Measurements from ENCODE around the gene THSD7A. TPM values are rescaled to one million over a fixed set of nuclear protein-coding genes. Genes with fewer than 3 reads are reported as not detected.

The THSD7A gene
- polyA plus RNA-seq, 1 donor (not counting 4 experiments of a cell fraction or from before 2014, with no cell fraction given): not detected

DNA sequence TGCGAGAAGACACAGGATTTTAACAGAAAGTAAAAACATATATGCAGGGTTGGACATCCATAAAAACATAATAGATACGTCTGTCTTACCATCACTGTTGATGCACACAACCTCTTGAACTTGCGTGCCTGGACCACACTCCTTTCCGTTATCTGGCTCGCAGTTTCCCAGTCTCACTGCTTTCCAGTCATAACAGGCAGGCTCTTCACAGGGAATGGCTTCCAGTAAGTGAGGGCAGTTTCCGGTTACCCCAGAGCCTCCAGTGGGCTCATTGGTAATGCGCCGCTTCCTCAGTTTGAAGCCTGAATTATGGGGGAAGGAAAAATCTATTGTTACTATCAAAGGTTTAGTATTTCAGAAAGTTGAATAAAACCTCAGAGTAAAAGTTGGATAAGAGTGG is 290.7 kb downstream of the THSD7A start:
- peaks cover 4% of the 10 kb centered on the region for H3K4me1 ChIP-seq (ENCODE audit: control insufficient read depth, extremely low read depth, insufficient read depth, low read length)
- no peaks in the 10 kb centered on the region for H3K36me3 ChIP-seq (ENCODE audit: control insufficient read depth in 2 of 2, extremely low read depth in 1 of 2, insufficient read depth in 2 of 2, low read length in 2 of 2)
- dilution Hi-C loops (cut with MboI; ENCODE audit: extremely low pct_ligation_motif_present, low sequenced_read_pairs): no loop called here
- H3K9ac ChIP-seq (ENCODE audit: control insufficient read depth, extremely low read depth, insufficient read depth, low read length): no peak overlapping the region
- H3K27me3 ChIP-seq (ENCODE audit: control insufficient read depth, extremely low read depth, insufficient read depth, low read length): no peaks in the 10 kb centered on the region
- H2AFZ ChIP-seq (ENCODE audit: control insufficient read depth, low read length): no peak overlapping the region
- no peak overlapping the region for H3K27ac ChIP-seq (ENCODE audit: control insufficient read depth, insufficient read depth, low read length)
- no peak for TF ChIP-seq EZH2 (IDR thresholded peaks at IDR 0.05; ENCODE audit: low read length)
- TF ChIP-seq, protein P1, sequence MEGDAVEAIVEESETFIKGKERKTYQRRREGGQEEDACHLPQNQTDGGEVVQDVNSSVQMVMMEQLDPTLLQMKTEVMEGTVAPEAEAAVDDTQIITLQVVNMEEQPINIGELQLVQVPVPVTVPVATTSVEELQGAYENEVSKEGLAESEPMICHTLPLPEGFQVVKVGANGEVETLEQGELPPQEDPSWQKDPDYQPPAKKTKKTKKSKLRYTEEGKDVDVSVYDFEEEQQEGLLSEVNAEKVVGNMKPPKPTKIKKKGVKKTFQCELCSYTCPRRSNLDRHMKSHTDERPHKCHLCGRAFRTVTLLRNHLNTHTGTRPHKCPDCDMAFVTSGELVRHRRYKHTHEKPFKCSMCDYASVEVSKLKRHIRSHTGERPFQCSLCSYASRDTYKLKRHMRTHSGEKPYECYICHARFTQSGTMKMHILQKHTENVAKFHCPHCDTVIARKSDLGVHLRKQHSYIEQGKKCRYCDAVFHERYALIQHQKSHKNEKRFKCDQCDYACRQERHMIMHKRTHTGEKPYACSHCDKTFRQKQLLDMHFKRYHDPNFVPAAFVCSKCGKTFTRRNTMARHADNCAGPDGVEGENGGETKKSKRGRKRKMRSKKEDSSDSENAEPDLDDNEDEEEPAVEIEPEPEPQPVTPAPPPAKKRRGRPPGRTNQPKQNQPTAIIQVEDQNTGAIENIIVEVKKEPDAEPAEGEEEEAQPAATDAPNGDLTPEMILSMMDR (optimal IDR thresholded peaks at IDR 0.05 in 1 of 3, IDR thresholded peaks at IDR 0.05 in 1 of 3, conservative IDR thresholded peaks at IDR 0.05 in 1 of 3; ENCODE audit: extremely low read depth in 1 of 3, insufficient read depth in 2 of 3, low read length in 3 of 3): no peak
- H3K4me3 ChIP-seq (ENCODE audit: control insufficient read depth in 2 of 3, extremely low read depth in 1 of 3, insufficient read depth in 2 of 3, low read depth in 1 of 3, low read length in 3 of 3): no peak overlapping the region
- DNase-seq (ENCODE audit: low read depth, low spot score) (no peak), FAIRE-seq (no peak)
- H3K9me3 ChIP-seq (ENCODE audit: control insufficient read depth, low read depth, low read length): no peaks in the 10 kb centered on the region
- no peaks in the 10 kb centered on the region for H3K9me1 ChIP-seq (ENCODE audit: control insufficient read depth, extremely low read depth, insufficient read depth, low read length)
- no peak overlapping the region for H3K4me2 ChIP-seq (ENCODE audit: control insufficient read depth, extremely low read depth, insufficient read depth, low read depth, low read length)
- no peaks in the 10 kb centered on the region for H3K79me2 ChIP-seq (ENCODE audit: control insufficient read depth, insufficient read depth, low read length)
- no peaks in the 10 kb centered on the region for H4K20me1 ChIP-seq (ENCODE audit: control insufficient read depth, extremely low read depth, insufficient read depth, low read length)

GRCh38 chr7:11540271-11540761 is 291.7 kb downstream of the THSD7A start:
- no peak overlapping the region for H3K27ac ChIP-seq (ENCODE audit: control insufficient read depth, insufficient read depth, low read length)
- no peaks in the 10 kb centered on the region for H3K9me3 ChIP-seq (ENCODE audit: control insufficient read depth, low read depth, low read length)

More at GRCh38 chr7:11540271-11540761, 291.7 kb downstream of the THSD7A start:
- DNase-seq (ENCODE audit: low read depth, low spot score) (no peak), FAIRE-seq (no peak)
- Histone ChIP-seq H4K20me1 (ENCODE audit: control insufficient read depth, extremely low read depth, insufficient read depth, low read length) (no peaks in the 10 kb centered on the region), H3K4me3 (ENCODE audit: control insufficient read depth in 2 of 3, extremely low read depth in 1 of 3, insufficient read depth in 2 of 3, low read depth in 1 of 3, low read length in 3 of 3) (no peak overlapping the region), H3K4me2 (ENCODE audit: control insufficient read depth, extremely low read depth, insufficient read depth, low read depth, low read length) (no peak overlapping the region), H2AFZ (ENCODE audit: control insufficient read depth, low read length) (no peak overlapping the region), H3K79me2 (ENCODE audit: control insufficient read depth, insufficient read depth, low read length) (no peaks in the 10 kb centered on the region), H3K36me3 (ENCODE audit: control insufficient read depth in 2 of 2, extremely low read depth in 1 of 2, insufficient read depth in 2 of 2, low read length in 2 of 2) (no peaks in the 10 kb centered on the region), H3K4me1 (ENCODE audit: control insufficient read depth, extremely low read depth, insufficient read depth, low read length) (peaks cover 4% of the 10 kb centered on the region), H3K9ac (ENCODE audit: control insufficient read depth, extremely low read depth, insufficient read depth, low read length) (no peak overlapping the region), H3K9me1 (ENCODE audit: control insufficient read depth, extremely low read depth, insufficient read depth, low read length) (no peaks in the 10 kb centered on the region), H3K27me3 (ENCODE audit: control insufficient read depth, extremely low read depth, insufficient read depth, low read length) (no peaks in the 10 kb centered on the region)
- TF ChIP-seq, protein P1 (optimal IDR thresholded peaks at IDR 0.05 in 1 of 3, IDR thresholded peaks at IDR 0.05 in 1 of 3, conservative IDR thresholded peaks at IDR 0.05 in 1 of 3; ENCODE audit: extremely low read depth in 1 of 3, insufficient read depth in 2 of 3, low read length in 3 of 3): no peak
- no peak for TF ChIP-seq EZH2 (IDR thresholded peaks at IDR 0.05; ENCODE audit: low read length)
- dilution Hi-C loops (cut with MboI; ENCODE audit: extremely low pct_ligation_motif_present, low sequenced_read_pairs): no loop called here

Data from keratinocyte (primary cell).